Effector memory CD8-positive, alpha-beta T cell (primary cell): ENCODE measurements around the gene RIOX2.
A peak's percentile ranks its signal among the peaks of the same experiment; 100 is the strongest.
"Not testable (repeated sequence)": the region's sequence is repeated elsewhere in the genome, so short reads cannot be mapped to it uniquely, and the experiment has no call there.

Experiments used
- ATAC-seq: fragments of 150-1000 bp; cut with Tn5 transposase; replicated peaks from 2 replicates; pipeline ENCODE4 v1.10.0; 2021; ENCODE audit warnings: mild to moderate bottlenecking, moderate library complexity
- DNase-seq, 3 experiments: peaks; one replicate each; pipeline ENCODE4 v3.0.0; 2021
- H3K27ac Mint-ChIP-seq, 2 donors: one replicate each; pipeline ENCODE4 v1.8.0; 2022; ENCODE audit warnings: mild to moderate bottlenecking in 2 of 2, mixed read lengths in 2 of 2, moderate library complexity in 2 of 2
- H3K27me3 Mint-ChIP-seq, 2 donors: one replicate each; pipeline ENCODE4 v1.8.0; 2022; ENCODE audit warnings: mixed read lengths in 2 of 2
- H3K36me3 Mint-ChIP-seq: one replicate; pipeline ENCODE4 v1.8.0; 2022; ENCODE audit warnings: mild to moderate bottlenecking, moderate library complexity, mixed read lengths; ENCODE audit not compliant: insufficient read depth
- H3K4me1 Mint-ChIP-seq, 2 donors: one replicate each; pipeline ENCODE4 v1.8.0; 2022; ENCODE audit warnings: low read depth in 2 of 2, mixed read lengths in 2 of 2
- H3K4me3 Mint-ChIP-seq, 2 donors: one replicate each; pipeline ENCODE4 v1.8.0; 2022; ENCODE audit warnings: mild to moderate bottlenecking in 2 of 2, mixed read lengths in 2 of 2, moderate library complexity in 2 of 2
- H3K9me3 Mint-ChIP-seq, 2 donors: one replicate each; pipeline ENCODE4 v1.8.0; 2022; ENCODE audit warnings: mixed read lengths in 2 of 2
- total RNA-seq, 9 experiments: gene quantifications; one replicate each; lab custom pipeline; 2026; lab: John Stamatoyannopoulos, UW

Gene RIOX2
- total RNA-seq, result 16.1 to 119 (median 56.6) reads per million in 9 experiments

DNA sequence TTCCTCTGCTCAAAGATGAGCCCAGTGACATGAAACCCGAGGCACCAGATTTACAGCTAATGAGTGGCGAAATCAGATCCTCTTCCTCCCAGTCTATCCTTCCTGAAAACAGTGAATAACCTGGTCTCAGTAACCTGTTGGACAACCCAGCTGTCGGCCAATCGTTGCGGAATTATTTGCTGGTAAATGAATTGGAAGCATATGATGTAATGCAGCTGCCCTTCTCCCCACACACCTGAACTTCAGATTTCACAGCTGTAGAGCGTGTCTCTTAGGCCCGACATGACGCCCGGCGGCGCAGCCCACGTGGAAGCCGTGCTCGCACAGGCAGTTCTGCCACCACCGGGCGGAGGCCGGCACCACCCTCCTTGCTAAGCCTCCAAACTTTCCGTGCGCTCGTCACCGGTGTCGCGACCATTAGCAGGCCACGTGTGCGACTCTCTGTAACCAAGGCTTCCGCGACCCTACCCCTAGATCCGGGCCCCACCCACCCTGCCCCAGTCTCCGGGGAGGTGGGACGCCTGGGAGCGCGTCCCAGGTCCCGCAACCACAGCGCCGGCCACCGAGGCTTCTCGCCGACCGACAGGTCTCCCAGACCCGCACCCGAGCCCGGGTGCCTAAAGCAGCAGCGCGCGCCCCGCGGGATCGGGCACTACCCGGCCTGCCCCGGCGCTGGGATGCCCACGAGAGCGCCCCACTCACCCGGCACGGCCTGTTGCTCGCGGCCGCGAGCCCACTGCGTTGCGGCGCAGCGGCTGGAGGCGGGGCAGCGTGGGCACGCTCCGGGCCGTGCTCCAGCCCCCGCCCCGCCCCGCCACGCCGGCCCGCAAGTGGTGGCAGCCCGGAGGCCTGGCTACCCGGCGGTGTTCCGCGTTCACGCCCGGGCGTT lies at the start of gene RIOX2:
RIOX2 (minus strand) TSS at position 753 of the 889 bp plus-strand sequence. CDS start 4,838 bp downstream, outside the sequence.
- peak; percentile 56 to 66 (median 61) for DNase-seq
- no peaks in the 10 kb centered on the region for H3K9me3 Mint-ChIP-seq
- ATAC-seq, result peak; percentile 93
- no peaks in the 10 kb centered on the region for H3K27me3 Mint-ChIP-seq
- peaks cover 9% of the 10 kb centered on the region for H3K36me3 Mint-ChIP-seq
- H3K27ac Mint-ChIP-seq, result peak within 1 kb of the TSS; percentile 85 to 89
- H3K4me1 Mint-ChIP-seq, result peaks cover 13 to 48% of the 10 kb centered on the region in 2 donors
- H3K4me3 Mint-ChIP-seq, result peak within 1 kb of the TSS; percentile 86 to 89

DNA sequence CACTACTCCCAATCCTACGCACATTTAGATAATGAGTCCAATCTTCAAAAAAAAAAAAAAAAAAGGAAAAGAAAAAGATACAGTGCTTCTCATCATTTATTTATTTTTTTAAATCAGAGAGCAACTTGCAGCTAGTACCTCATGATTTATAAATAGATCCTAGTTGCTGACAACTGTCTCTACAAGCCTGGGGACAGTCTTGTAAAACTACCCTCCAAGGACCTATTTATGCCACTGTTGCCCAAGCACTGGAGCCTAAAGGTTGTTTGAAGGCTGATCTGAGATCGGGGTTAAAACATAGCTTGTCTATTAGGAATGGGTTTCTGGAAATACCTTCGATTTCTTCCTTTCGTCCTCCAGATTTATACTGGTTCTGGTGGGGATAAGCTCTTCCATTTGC lies 48.2 kb upstream of the RIOX2 start:
- Mint-ChIP-seq H3K27ac (no peak overlapping the region), H3K4me1 (peaks cover 4 to 6% of the 10 kb centered on the region in 2 donors), H3K9me3 (no peaks in the 10 kb centered on the region), H3K27me3 (peaks cover 10 to 16% of the 10 kb centered on the region in 2 donors), H3K36me3 (peaks cover 4% of the 10 kb centered on the region), H3K4me3 (no peak overlapping the region)
- DNase-seq, result no peak
- no peak for ATAC-seq

DNA sequence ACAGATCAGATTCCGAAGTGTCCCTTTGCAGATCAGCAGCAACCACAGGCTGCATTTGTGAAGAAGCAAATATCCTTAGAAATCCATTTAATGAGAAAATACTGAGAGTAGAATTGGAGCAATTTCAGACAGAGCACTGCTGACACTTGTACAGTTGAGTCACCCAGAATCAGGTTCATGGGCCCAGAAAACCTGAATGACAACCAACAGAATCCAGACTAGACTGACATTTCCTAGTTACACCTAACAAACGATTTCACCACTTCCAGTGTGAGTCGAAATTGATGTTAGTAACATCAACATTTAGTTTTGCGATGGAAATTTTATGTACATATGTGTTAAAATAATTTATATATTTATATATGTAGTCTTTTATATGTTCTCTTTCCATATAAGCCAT lies 46.1 kb upstream of the RIOX2 start:
- H3K4me1 Mint-ChIP-seq, result peaks cover 3 to 5% of the 10 kb centered on the region in 2 donors
- peaks cover 14 to 16% of the 10 kb centered on the region in 2 donors for H3K27me3 Mint-ChIP-seq
- no peak for ATAC-seq
- H3K27ac Mint-ChIP-seq, result no peak overlapping the region
- H3K4me3 Mint-ChIP-seq, result no peak overlapping the region
- H3K9me3 Mint-ChIP-seq, result no peaks in the 10 kb centered on the region
- peaks cover 3% of the 10 kb centered on the region for H3K36me3 Mint-ChIP-seq
- no peak for DNase-seq

DNA sequence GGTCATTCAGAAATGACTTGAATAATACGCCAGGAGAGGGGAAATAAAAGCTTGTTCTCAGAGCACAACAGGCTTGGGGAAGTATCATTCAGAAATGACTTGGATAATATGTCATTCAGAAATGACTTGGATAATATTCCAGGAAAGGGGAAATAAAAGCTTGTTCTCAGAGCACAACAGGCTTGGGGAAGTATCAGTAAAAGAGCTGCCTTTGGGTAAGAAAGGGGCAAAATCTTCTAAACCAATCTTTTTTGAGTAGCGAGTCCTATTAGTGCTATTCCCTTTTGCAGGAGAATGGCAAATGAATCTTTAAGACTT lies 42.0 kb upstream of the RIOX2 start:
- Mint-ChIP-seq H3K4me3 (no peak overlapping the region), H3K4me1 (no peaks in the 10 kb centered on the region), H3K27ac (no peak overlapping the region), H3K9me3 (no peaks in the 10 kb centered on the region), H3K27me3 (peaks cover 14% of the 10 kb centered on the region in 2 donors), H3K36me3 (no peaks in the 10 kb centered on the region)
- DNase-seq, result no peak
- ATAC-seq, result no peak

DNA sequence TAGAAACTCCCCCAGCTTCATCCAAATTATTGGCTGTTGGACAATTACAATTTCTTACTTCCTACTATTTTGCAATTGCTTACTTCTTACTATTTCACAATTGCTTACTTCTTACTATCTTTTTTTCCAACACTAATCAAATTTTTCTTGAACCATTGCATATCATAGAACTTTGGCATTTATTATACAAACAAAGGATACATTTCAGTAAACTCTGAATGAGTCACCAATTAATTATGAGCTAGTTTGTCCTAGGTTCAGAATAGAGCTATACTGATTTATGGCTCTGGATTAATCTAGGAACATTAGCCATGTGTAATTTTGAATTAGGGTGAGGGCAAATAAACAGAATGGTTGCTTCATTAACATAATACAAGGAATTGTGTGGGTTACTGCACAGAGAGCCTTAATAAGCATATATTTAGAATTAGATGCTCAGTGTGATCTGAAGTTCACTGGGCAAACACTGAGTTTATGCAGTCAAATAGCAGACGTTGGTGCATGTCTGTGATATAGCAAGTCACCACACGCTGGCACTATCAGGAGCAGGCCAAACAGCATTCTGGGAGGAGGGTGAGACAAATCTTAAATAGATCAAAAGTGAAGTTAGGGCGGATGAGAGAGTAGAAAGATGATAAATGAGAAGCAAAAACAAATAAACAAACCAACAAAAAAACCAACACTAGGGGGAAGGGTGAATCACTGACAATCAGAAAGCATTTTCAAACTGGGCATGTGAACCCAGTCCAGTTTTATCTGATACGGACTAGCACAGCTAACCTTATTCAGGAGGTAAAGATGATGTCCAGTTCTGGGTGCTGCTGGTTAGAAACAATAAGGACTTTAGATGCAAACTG lies 41.4 kb upstream of the RIOX2 start:
- Mint-ChIP-seq H3K27ac (no peak overlapping the region), H3K9me3 (no peaks in the 10 kb centered on the region), H3K27me3 (peaks cover 14% of the 10 kb centered on the region in 2 donors), H3K4me1 (no peaks in the 10 kb centered on the region), H3K36me3 (no peaks in the 10 kb centered on the region), H3K4me3 (no peak overlapping the region)
- ATAC-seq (no peak), DNase-seq (no peak)

DNA sequence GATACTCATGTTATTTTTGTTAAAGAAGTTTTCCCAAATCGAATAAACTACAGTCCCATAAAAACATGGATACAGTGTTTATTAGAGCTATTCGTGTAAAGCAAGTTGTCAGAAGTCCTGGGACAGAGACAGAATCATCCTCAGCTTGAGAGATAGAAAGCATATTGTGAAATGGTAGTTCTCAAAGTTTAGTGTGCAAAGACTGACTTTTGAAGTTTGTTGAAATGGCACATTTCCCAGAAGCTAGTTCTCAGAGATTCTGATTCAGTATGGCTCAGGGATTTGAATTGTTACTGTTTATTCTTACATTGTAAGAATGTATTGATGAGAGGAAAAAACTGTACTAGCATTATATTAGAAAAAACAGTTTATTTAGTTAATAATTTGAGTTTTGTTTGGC lies 40.7 kb upstream of the RIOX2 start:
- DNase-seq (no peak), ATAC-seq (no peak)
- Mint-ChIP-seq H3K27ac (no peak overlapping the region), H3K27me3 (peaks cover 14% of the 10 kb centered on the region in 2 donors), H3K4me1 (no peaks in the 10 kb centered on the region), H3K9me3 (no peaks in the 10 kb centered on the region), H3K36me3 (no peaks in the 10 kb centered on the region), H3K4me3 (no peak overlapping the region)

DNA sequence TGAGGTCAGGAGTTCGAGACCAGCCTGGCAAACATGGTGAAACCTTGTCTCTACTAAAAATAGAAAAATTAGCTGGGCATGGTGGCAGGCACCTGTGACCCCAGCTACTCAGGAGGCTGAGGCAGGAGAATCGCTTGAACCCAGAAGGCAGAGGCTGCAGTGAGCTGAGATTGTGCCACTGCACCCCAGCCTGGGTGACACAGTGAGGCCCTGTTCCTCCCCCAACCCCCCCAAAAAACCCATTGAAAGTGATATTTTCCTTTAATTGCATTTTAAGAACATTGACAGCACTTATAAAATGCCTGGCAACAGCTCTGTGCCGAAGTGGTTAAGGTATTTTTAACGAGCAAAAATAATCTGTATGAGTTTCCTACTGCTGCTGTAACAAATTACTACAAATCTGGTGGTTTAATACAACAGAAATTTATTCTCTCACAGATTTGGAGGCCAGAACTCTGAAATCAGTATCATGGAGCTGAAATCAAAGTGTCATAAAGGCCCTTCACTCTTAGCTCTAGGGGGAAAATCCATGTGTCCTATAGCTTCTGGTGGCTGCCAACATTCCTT lies 38.7 kb upstream of the RIOX2 start:
- DNase-seq, H3K36me3 Mint-ChIP-seq, H3K27ac Mint-ChIP-seq, H3K4me1 Mint-ChIP-seq, H3K9me3 Mint-ChIP-seq, H3K4me3 Mint-ChIP-seq, ATAC-seq: not testable (repeated sequence)
- H3K27me3 Mint-ChIP-seq, result peaks cover 9 to 14% of the 10 kb centered on the region in 2 donors

DNA sequence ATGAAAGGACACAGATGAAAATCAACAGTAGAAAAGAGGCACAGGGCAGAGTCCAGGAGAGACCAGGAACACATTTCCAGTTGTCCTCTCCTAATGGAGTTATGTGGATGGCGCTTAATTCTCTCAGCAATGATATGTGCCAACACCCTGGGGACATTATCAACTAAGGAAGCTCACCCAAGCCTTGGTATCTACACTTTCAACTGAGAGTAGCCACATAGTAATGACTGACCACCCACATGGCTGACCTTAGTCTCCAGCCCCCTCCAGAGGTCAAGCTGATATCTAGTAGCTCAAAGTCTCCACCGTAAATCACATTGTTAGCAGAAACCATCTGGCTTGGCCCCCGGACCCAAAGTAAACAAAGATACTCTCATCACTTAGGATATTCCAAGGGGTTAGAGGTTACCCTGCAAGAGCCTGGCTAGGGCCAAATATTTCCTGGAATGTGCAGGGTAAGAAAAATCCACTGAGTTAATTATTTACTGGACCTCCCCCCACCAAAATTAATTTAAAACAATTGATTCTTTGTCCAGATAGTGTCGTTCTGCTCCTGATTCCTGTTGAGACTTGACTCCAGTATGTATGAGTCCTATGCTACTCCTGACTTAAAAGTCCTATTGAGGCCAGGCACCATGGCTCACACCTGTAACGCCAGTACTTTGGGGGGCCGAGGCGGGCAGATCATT lies 38.1 kb upstream of the RIOX2 start:
- H3K27ac Mint-ChIP-seq, result no peak overlapping the region
- DNase-seq (no peak), ATAC-seq (no peak)
- H3K4me1 Mint-ChIP-seq, result no peaks in the 10 kb centered on the region
- no peaks in the 10 kb centered on the region for H3K9me3 Mint-ChIP-seq
- no peaks in the 10 kb centered on the region for H3K36me3 Mint-ChIP-seq
- H3K4me3 Mint-ChIP-seq, result no peak overlapping the region
- H3K27me3 Mint-ChIP-seq, result peaks cover 6 to 14% of the 10 kb centered on the region in 2 donors

DNA sequence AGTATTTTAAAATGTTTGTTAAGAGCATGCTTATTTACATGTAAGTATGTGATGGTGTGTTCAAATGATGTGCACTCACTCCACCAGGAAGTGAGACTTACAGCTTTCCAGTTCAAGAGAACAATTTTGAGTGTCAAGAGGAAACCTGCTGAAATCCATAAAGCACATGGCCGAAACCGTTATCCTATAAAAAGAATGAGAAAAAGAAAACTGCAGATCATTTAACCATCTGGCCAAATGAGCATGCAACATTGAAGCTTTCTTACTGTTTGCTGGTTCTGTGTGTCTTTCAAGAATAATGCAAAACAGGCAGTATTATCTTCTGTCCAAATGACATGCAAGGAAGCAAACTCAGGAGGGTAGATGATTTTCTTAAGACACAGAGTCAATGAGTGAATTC lies 36.6 kb upstream of the RIOX2 start:
- Mint-ChIP-seq H3K4me1 (peaks cover 0 to under 1% of the 10 kb centered on the region in 2 donors), H3K36me3 (no peaks in the 10 kb centered on the region), H3K27ac (no peak overlapping the region), H3K9me3 (no peaks in the 10 kb centered on the region), H3K27me3 (peaks cover 6 to 10% of the 10 kb centered on the region in 2 donors), H3K4me3 (no peak overlapping the region)
- DNase-seq (no peak), ATAC-seq (no peak)

DNA sequence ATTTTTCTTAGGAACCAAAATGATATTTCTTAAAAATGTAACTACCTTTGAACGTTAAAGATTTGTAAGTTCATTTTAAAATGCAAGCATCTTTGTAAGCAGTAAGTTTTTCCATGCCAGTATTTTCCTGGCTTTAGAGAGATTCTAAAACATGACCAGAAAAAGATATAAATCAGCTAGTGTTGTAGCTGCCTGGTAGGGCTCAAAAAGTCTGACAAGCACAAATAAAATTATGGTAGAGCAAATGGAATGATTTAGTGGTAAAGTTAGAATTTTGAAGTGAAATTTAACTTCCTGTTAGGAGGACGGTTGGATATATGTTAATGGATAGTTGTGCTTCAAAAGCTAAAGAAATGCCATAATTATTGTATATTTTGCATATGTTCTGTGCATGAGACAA lies 33.2 kb upstream of the RIOX2 start:
- Mint-ChIP-seq H3K27ac (no peak overlapping the region), H3K4me1 (peaks cover 7% of the 10 kb centered on the region in 2 donors), H3K4me3 (no peak overlapping the region), H3K9me3 (no peaks in the 10 kb centered on the region), H3K36me3 (no peaks in the 10 kb centered on the region), H3K27me3 (no peaks in the 10 kb centered on the region)
- no peak for ATAC-seq
- no peak for DNase-seq

DNA sequence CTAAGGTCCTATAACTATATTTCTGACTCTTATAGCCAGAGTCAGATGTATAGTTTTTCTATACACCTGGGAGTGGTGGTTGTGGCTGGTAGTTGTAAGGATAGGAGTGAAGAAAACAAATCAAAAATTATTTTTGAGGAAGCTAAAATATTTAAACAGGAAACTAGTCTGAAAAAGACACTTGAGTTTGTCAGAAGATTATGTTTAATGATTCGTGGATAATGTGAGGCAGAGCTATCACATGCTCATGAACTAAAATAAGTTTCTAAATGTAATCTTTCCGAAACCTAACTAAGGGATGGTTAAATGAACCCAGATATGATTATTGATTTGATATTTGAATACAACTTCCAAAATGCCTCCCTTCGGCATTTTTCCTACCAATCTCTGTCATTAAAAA lies 32.5 kb upstream of the RIOX2 start:
- peaks cover 7% of the 10 kb centered on the region in 2 donors for H3K4me1 Mint-ChIP-seq
- no peak overlapping the region for H3K4me3 Mint-ChIP-seq
- DNase-seq (no peak), ATAC-seq (no peak)
- H3K9me3 Mint-ChIP-seq, result no peaks in the 10 kb centered on the region
- H3K27me3 Mint-ChIP-seq, result no peaks in the 10 kb centered on the region
- H3K27ac Mint-ChIP-seq, result no peak overlapping the region
- no peaks in the 10 kb centered on the region for H3K36me3 Mint-ChIP-seq

DNA sequence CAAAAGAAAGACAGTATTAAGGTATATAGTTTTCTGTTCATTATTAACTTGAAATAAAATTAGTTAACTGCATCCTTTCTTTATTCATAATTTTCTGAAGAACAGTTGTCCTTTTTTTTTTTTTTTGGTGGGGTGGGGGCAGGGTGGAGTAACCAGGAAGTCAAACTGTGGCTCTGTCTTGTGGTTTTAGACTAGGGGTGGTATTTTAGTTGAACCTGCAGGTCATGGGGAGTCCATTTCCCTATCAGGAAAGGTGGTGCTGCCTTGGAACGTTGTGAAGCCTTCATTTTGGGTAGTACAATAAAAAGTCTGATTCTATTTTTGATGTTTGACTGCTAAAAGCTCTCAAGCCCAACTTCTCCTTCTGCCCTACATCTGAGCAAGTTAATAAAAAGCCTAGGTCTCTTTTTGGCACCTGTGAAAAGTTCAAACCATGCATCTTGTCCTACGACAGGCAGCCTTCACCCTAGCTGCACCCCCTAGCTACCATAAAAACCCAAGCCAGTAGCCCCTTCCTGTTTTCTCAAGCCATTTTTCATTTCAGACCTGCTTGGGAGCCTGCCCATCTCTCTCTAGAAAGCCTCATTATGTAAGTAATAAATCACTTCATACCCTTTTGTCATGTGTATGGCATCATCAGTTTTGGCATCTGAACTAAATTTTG lies 31.2 kb upstream of the RIOX2 start:
- Mint-ChIP-seq H3K4me1 (peaks cover 7% of the 10 kb centered on the region in 2 donors), H3K4me3 (no peak overlapping the region), H3K9me3 (no peaks in the 10 kb centered on the region), H3K27me3 (no peaks in the 10 kb centered on the region), H3K27ac (no peak overlapping the region), H3K36me3 (no peaks in the 10 kb centered on the region)
- ATAC-seq (peak; percentile 37), DNase-seq (no peak)

DNA sequence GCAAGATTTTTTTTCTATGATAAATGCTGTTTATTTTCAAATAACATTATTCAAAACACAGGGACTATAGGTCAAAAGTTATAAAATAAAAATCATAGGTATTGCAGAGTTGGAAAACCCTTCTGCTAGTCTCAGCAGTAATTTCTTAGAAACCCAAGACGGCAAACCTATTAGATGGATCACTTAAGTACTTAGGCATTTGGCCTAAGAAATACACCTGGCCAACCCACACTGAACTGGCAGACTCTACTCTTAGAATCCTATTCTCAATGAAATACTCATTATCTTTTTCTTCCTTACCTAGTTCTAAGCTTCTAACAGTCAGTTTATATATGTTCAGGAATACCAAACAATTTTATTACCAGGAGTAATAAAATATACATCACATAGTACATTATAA lies 30.5 kb upstream of the RIOX2 start:
- ATAC-seq (no peak), DNase-seq (no peak)
- Mint-ChIP-seq H3K4me3 (no peak overlapping the region), H3K4me1 (peaks cover 7% of the 10 kb centered on the region in 2 donors), H3K27me3 (no peaks in the 10 kb centered on the region), H3K36me3 (no peaks in the 10 kb centered on the region), H3K9me3 (no peaks in the 10 kb centered on the region), H3K27ac (no peak overlapping the region)
